Measurements from ENCODE around the gene SPPL3. TPM values are rescaled to one million over a fixed set of nuclear protein-coding genes. Genes with fewer than 3 reads are reported as not detected.

The SPPL3 gene
- total RNA-seq, 4 donors from 2014 or later = 18.9 to 21.5 (median 20.5) TPM

- no peak for TF ChIP-seq CTCF (IDR thresholded peaks at IDR 0.05; ENCODE audit: low read depth)
Observed at GRCh38 chr12:120721866-120722265, 182.3 kb downstream of the SPPL3 start.

- no peak for TF ChIP-seq CTCF (IDR thresholded peaks at IDR 0.05; ENCODE audit: low read depth)
Observed at GRCh38 chr12:120720987-120721801, 183.0 kb downstream of the SPPL3 start.

GRCh38 chr12:120720234-120720986 lies 183.7 kb downstream of the SPPL3 start:
- no peak for TF ChIP-seq CTCF (IDR thresholded peaks at IDR 0.05; ENCODE audit: low read depth)

- no peak for TF ChIP-seq CTCF (IDR thresholded peaks at IDR 0.05; ENCODE audit: low read depth)
Observed at GRCh38 chr12:120719496-120720233, 184.5 kb downstream of the SPPL3 start.

- TF ChIP-seq CTCF (IDR thresholded peaks at IDR 0.05; ENCODE audit: low read depth) = no peak
Observed at GRCh38 chr12:120719072-120719471, 185.1 kb downstream of the SPPL3 start.

GRCh38 chr12:120718055-120718454 lies 186.1 kb downstream of the SPPL3 start:
- no peak for TF ChIP-seq CTCF (IDR thresholded peaks at IDR 0.05; ENCODE audit: low read depth)
